HG03108 (cell line): Measurements from ENCODE around the gene LUM.

ENCODE experiments used
- ATAC-seq: cut with Tn5 transposase; IDR thresholded peaks from one replicate; pipeline ENCODE4 v1.9.1; 2021; ENCODE audit warnings: moderate library complexity; ENCODE audit not compliant: unreplicated experiment

Gene LUM

GRCh38 chr12:91111366-91112325, at the start of gene LUM:
TSS of gene LUM (minus strand) at chr12:91111494. CDS start at chr12:91108979, 2,515 bp downstream.
- no peak for ATAC-seq

- ATAC-seq: no peak
Observed at GRCh38 chr12:91161009-91161408, 49.7 kb upstream of the LUM start.

- no peak for ATAC-seq
Observed at GRCh38 chr12:91155990-91156389, 44.7 kb upstream of the LUM start.

- ATAC-seq: no peak
Observed at GRCh38 chr12:91154131-91154530, 42.8 kb upstream of the LUM start.

GRCh38 chr12:91144053-91144452, 32.8 kb upstream of the LUM start:
- ATAC-seq: no peak

DNA sequence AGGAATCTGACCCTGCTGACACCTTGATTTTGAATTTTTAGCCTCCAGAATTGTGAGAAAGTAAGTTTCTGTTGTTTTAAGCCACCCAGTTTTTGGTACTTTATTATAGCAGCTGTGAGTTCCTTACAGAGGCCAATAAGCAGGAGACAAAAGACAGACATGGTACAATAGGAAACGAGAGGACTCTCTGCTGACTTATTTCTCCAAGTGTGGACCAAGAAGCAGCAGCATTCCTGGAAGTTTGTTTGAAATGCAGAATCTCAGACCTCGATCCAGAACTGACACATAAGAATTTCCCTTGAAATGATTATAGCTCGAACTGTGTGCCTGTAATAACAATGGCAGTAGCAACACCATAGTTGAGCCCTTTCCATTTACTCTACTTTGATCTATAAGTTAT, 31.9 kb upstream of the LUM start:
- ATAC-seq: no peak

DNA sequence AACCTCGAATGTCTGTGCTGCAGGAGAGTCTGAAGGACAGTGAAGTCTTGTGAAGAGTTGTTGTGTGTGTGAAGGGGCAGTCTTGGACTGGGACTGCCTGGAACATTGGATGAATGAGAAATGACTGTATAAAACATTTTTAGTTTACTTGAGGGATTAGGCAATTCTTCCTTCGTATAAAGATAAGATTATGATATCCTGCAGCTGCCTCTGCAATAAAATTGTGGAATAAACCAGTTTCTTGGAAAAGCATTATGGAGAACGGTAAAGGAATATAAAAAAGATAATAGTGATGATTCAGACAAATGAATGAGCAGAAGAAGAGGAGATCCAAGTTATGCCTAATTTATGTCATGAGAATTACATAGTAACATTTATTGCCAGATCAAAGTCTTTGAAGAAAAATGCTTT, 30.9 kb upstream of the LUM start:
- no peak for ATAC-seq

GRCh38 chr12:91140026-91140931, 29.0 kb upstream of the LUM start:
- ATAC-seq: no peak

- ATAC-seq: no peak
Observed at GRCh38 chr12:91139286-91139685, 28.0 kb upstream of the LUM start.

- ATAC-seq: no peak
Observed at GRCh38 chr12:91138337-91138920, 27.1 kb upstream of the LUM start.

DNA sequence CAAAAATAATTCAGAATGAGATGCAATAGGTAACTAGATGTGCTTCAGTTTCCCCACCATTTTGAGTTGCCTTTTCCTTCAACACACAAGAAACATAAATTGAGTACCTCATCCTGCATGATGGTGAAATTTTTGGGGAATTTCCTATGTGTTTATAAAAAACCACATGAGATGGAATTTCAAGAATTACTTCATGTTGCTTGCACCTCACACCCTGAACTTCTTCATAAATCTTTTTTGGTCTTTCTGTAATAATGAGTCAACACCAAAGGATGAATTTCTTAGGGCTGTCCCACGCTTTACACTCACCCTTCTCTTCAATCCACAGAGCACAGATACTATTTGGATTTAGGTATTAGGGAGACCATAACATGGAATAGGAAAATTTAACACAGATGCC, 22.6 kb upstream of the LUM start:
- ATAC-seq: no peak

DNA sequence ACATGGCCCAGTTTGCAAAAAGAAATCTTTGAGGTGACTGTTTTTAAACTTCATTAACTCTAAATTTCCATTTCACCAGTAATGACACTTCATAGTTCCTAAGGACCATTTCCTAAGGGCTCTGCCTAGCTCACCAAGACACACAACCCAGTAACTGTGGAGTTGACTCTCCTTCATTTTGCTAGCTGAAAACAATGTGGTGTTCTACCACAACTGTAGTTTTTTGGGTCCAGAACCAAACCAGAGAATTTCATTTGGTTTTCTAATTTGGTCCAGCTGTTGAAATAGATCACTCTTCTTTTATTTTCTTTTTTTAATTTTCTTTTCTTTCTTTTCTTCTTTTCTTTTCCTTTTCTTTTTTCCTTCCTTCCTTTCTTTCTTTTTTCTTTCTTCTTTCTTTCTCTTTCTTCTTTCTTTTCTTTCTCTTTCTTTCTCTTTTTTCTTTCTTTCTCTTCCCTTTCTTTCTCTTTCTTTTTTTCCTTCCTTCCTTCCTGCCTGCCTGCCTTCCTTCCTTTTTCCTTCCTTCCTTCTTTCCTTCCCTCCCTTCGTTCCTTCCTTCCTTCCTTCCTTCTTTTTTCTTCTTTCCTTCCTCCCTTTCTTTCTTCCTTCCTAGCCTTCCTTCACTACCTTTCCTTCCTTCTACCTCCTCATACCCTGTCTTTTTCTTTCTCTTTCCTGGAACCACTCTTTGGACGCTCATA, 18.5 kb upstream of the LUM start:
- no peak for ATAC-seq

DNA sequence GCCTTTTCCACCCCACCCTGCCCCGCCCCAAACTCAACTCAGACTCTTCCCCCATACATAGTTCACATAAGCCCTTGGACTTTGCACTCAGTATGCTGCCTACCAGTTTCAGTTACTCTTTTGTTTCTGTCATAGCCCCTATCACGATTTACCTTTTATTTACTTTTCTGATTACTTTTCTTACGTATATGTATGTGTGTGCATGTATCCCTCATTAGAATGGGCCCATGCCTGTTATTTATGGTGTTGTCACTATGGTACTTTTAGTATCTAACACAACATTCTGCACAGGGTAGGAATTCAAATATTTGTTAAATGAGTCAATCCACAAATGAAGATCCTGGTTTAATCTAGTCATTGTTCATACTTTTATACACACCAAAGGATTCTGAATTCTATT, 16.5 kb upstream of the LUM start:
- ATAC-seq: no peak

DNA sequence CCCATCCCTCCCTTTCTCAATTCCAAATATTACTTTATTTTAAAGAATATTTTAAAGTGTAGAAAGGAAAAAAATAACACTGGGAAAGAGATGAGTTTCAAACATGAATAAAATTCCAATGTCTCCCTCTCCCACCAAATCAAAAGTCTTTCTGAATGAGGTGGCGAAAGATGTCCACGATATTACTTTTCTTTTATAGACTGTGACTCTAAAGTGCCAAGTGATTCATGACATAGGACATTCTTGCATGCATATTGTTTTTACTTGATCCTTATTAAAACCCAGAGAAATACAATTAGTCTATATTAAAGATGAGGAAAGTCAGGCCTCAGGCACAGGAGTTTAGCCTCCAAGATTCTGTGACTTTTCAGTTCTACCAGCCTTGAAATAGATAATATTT, 16.0 kb upstream of the LUM start:
- no peak for ATAC-seq

DNA sequence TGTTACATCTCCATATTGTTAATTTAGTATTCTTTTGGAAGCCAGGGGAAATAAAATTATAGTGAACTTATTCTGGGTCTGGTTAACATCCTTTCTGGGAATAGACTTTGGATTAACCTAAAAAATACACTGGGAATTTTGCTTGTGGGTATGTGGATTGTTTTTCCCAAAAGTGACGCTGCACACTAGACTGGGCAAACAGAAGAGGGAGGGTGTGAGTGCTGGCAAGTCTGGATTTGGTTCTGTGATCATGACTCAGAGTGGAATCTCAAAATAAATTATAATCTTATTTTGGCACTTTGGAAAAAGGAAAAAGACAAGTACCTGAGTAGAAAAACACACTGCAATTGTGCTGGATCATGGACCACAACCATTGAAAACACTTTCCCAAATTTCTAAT, 15.2 kb upstream of the LUM start:
- ATAC-seq: no peak

- ATAC-seq: no peak
Observed at GRCh38 chr12:91123236-91123916, 12.1 kb upstream of the LUM start.

GRCh38 chr12:91120781-91121180, 9.5 kb upstream of the LUM start:
- no peak for ATAC-seq

DNA sequence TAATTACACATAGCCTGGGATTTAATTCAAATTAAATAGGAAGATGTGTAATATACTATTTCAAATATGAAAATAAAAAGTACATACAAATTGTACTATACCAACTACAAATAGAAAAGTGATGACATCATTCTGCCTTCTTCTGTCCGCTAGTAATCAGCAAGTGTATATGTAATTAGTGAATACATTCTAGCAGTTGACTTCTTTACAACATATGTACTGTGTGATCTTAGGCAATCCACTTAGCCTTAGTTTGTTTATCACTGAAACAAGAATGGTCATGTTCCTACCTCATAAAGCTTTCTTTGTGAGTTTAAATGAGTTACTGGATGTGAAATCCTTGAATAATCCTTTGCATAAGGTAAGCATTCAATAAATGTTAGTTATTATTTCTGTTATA, 7.8 kb upstream of the LUM start:
- ATAC-seq: no peak

GRCh38 chr12:91113621-91114020, 2.3 kb upstream of the LUM start:
- no peak for ATAC-seq

- no peak for ATAC-seq
Observed at GRCh38 chr12:91110311-91110924, 876 bp downstream of the LUM start.
